ENCODE data around the gene HDAC7.
A peak's percentile ranks its signal among the peaks of the same experiment; 100 is the strongest.
"Not testable (repeated sequence)": the region's sequence is repeated elsewhere in the genome, so short reads cannot be mapped to it uniquely, and the experiment has no call there.

The HDAC7 gene

GRCh38 chr12:47848853-47849252 lies 29.1 kb upstream of the HDAC7 start:
- DNase-seq: no peak

- no peak for DNase-seq
These were observed 26.7 kb upstream of the HDAC7 start for GRCh38 chr12:47846294-47846996.

- no peak for DNase-seq
These were observed 25.4 kb upstream of the HDAC7 start for GRCh38 chr12:47845081-47845480.

DNA sequence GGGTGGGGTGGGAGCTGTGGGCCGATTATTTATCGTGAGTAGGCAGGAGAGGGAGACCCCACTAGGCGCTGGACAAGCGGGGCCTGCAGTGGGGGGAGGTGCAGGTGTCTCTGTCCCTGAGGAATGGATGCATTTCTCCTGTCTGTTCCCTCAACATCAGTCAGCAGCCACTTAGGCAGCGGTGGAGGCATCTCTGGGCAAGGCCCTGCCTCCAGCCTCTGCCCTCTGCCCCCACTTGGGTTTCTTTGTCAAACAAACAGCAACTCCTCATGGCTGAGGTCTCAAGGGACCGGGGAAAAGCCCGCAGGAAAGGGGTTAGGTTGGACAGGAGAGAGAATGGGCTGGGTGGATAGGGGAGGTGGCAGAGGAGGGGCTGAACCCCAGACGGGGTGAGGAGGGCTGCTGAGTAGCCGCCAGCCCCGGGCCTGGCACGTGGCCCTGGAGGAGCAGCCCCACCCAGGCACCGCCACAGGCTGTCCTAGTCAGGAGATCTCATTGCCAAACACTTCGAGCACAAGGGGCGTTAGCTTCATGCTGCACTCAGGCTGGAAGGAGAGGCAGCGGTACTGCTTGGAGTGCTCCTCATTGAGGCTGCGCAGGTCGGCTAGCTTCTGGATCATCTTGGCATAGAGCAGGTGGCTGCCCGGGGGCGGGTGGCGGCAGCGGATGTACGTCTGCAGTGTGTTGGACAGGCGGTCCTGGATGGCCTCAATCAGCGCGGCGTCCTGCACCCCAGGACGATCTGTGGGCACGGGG lies 24.7 kb upstream of the HDAC7 start:
- no peak for DNase-seq

DNA sequence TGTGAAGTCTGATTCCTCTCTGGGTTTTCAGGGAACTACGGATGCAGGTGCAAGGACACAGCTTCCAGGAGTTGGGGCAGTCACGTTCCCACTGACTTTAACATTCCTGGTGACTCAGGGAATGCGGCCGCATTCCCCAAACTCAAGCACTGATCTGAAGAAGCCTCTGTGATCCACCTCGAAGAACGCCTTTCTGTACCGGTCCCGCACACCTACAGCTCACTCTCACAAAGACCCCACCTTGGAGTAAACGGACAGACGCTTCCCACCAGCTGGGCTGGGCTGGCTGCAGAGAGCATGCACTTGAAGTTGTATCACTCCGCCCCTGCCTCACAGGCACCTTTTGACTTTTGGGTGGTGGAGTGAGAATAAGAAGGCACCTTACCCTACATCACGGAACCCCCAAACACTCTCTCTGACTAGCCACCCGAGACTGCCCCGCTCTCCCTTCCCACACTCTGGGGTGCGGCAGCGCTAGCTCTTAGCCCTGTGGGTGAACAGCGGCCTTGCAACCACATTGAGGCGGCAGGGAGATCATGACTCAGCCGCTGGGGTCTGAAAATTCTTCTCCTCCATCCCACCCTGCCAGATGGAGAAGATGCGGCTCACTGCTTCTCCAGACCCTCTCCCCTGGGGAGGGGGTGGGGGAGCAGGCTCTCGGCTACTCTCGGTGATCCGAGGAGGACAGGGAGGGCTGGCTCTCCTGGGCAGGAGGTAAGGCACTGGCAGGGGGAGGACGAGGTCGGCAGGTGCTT lies 23.7 kb upstream of the HDAC7 start:
- DNase-seq: no peak

DNA sequence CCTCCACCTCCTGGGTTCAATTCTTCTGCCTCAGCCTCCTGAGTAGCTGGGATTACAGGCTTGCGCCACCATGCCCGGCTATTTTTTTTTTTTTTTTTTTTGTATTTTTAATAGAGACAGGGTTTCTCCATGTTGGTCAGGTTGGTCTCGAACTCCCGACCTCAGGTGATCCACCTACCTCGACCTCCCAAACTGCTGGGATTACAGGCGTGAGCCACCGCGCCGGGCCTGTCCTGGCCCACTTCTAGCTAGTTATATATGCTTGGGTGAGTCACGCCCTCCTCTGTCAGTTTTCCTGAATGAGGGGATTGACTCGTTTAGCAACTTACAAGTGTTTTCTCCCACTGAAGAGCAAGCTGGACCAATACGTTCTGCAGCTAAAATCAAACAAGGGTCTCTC lies 22.8 kb upstream of the HDAC7 start:
- not testable (repeated sequence) for DNase-seq

- DNase-seq: no peak
These were observed 22.2 kb upstream of the HDAC7 start for GRCh38 chr12:47841910-47842309.

DNA sequence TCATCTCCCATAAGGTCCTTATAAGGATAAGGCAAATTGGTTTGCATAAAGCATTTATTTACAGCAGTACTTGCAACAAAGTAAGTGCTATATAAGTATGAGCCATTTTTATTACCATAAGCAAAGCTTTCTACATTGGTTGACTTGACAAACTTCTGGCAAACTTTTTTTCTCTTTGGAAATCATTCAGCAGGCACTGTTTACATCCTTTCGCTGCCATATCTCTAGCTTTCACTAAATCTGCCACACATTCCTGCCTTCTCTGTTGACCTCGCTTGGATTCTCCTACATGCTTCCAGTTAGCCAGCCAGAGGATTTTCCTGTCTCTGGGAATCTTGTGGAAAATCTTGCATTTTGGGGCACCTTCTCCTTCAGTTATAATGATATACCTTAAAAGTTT lies 21.8 kb upstream of the HDAC7 start:
- DNase-seq: no peak

- DNase-seq: no peak
These were observed 20.9 kb upstream of the HDAC7 start for GRCh38 chr12:47840571-47840970.

GRCh38 chr12:47839214-47839876 lies 19.6 kb upstream of the HDAC7 start:
- no peak for DNase-seq

GRCh38 chr12:47838286-47838931 lies 18.7 kb upstream of the HDAC7 start:
- no peak for DNase-seq

DNA sequence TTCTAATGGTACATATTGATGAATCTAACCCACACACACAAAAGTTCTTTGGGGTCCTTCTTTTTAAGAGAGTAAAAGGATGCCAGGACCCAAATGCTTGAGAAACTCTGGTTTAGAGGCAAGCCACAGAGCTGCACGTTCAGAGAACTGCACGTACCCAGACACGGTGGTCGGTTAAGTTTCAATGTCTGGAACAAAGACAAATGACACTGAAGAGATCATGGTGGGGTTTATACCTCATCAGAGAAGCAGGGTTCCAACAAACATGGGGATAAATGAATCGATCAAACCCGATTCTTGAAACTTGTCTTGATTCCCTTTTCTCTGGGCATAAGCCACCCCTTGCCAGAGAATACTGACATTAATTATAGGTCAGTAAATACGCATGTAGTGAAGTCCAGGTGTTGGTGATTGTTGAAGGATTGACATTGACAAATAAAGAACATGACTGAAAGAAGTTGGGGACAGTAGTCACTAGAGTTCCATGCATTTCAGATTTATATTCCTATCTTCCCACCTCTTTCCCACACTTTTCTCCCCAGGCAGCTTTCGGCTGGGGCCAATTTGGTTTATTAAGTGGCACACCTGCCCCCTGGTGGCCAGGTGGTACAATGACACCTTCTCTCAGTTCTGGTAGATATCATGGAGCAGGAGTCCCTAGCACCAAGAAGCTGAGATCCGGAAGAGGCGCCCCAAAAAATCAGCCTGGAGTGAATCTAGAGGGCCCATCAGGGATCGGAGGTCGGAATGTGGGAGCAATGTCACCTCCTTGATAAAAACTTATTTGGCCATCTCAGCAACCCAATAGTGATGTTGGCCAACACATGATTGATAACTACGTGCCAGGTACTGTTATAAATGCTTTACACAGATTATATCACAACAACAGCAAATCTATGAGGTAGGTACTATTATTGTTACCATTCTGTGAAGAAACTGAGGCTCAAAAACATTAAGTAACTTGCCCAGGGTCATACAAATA lies 17.8 kb upstream of the HDAC7 start:
- peak; percentile 58 for DNase-seq

DNA sequence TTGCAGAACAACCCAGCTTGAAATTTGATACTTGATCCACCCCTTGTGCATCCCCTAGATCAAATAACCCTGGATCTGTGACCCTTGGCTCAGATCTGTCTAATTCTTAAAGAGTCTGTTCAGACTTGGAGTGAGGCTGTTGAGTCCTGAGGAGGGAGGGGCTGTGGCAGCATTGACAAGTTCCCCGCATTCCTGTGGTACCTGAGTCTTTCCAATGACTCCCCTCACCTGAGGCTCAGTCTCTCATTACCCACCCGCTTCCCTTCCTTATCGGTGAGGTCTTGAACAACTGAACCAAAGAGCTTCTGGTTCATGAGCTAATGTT lies 16.1 kb upstream of the HDAC7 start:
- DNase-seq: no peak

DNA sequence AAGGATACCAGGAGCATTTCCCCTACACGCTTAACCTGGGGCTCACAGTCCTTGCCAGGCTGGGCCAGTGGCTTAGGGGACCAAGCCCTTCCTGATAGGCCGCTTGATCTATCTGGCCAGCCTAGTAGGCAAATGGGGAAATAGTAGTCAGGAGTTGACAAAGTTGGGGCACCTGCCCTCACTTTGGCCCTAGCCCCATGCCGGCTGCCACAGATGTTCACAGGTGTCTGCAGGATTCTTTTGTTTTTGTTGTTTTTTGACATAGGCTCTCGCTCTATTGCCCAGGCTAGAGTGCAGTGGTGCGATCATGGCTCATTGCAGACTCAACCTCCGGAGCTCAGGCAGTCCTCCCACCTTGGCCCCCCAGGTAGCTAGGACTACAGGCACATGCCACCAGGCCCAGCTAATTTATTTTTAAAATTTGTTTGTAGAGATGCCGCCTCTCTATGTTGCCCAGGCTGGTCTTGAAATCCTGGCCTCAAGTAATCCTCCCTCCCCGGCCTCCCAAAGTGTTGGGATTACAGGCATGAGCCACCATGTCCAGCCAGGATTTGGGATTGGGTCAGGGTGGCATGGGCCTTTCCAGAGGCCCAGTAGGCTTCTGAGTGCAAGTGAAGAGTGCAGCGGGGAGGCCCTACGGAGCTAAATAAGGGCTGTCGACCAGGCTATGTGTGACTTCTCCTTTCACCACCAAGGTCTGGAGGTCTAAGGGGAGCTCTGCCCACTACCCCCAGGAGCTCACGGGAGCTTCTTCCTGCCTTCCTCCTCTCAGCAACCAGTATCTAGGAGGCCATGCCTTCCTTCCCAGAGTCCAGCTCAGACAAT lies 15.5 kb upstream of the HDAC7 start:
- DNase-seq: no peak

- no peak for DNase-seq
These were observed 14.6 kb upstream of the HDAC7 start for GRCh38 chr12:47834199-47834903.

GRCh38 chr12:47833591-47834012 lies 13.9 kb upstream of the HDAC7 start:
- no peak for DNase-seq

GRCh38 chr12:47832263-47832933 lies 12.7 kb upstream of the HDAC7 start:
- peak; percentile 63 for DNase-seq

DNA sequence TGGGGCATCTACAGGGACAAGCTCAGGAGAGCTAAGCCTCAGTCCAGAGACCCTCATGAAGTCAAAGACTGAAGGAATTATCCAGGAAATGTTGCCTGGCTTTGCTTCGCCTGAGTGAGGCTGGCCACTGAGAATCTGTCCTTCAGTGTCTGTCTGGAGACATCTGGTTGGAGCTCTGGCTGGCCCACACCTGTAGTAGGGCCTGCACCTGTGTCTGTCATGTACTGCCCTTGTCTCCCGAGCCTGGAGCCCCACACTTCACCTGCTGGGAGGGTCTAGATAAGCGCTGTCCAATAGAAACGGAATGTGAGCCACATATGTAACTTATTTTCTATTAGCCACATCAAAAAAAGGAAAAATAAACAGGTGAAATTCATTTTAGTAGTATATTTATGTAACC lies 9.9 kb upstream of the HDAC7 start:
- no peak for DNase-seq

GRCh38 chr12:47828976-47829482 lies 9.3 kb upstream of the HDAC7 start:
- no peak for DNase-seq

Measured in stimulated activated CD4-positive, alpha-beta T cell treated with anti-CD3 and anti-CD28 coated beads, Interleukin-12 subunit alpha, Interleukin-12 subunit beta, amount 100 ng/mL, for 4 hours (primary cell).